HepG2 (cell line): ENCODE measurements around the gene BCAS1. TPM values are rescaled to one million over a fixed set of nuclear protein-coding genes. Genes with fewer than 3 reads are reported as not detected.
A peak's percentile ranks its signal among the peaks of the same experiment; 100 is the strongest.

Source experiments
- CCDC6 ChIP-seq: sonication (generic); formaldehyde crosslinking; IDR thresholded peaks from 2 replicates; pipeline ENCODE4 v1.8.1; 2022; ENCODE audit warnings: mild to moderate bottlenecking, missing genetic modification reagents, moderate library complexity
- CREB1 ChIP-seq, 2 experiments: fragments of 450-650 bp in 1 of 2; IDR thresholded peaks; 2 replicates each; pipeline ENCODE4 v1.6.1; 2016 to 2017; ENCODE audit warnings: control low read depth in 1 of 2, mild to moderate bottlenecking in 1 of 2, missing compliant biosample characterization in 1 of 2, missing genetic modification characterization in 1 of 2
- DRAP1 ChIP-seq: IDR thresholded peaks from 2 replicates; pipeline ENCODE4 v1.6.1; 2016; ENCODE audit warnings: missing genetic modification reagents, missing compliant biosample characterization
- EP300 ChIP-seq, 3 experiments: sonication (generic) in 1 of 3; formaldehyde crosslinking in 1 of 3; IDR thresholded peaks; 2 replicates each; pipeline versions ENCODE4 v1.5.1 to v1.6.1; 2011 to 2020; ENCODE audit warnings: low read depth in 2 of 3, low read length in 2 of 3, borderline replicate concordance in 1 of 3, improper control_type of control experiment in 1 of 3, mild to moderate bottlenecking in 1 of 3, missing genetic modification reagents in 1 of 3, moderate library complexity in 1 of 3
- GATAD2A ChIP-seq: IDR thresholded peaks from 2 replicates; pipeline ENCODE4 v1.6.1; 2016
- HIVEP1 ChIP-seq: sonication (generic); formaldehyde crosslinking; IDR thresholded peaks from 2 replicates; pipeline ENCODE4 v1.4.0; 2020; ENCODE audit warnings: mild to moderate bottlenecking, missing genetic modification reagents
- KDM5A ChIP-seq: fragments of 200-600 bp; sonication (generic); IDR thresholded peaks from 2 replicates; pipeline ENCODE4 v1.7.0; 2018; ENCODE audit warnings: antibody characterized with exemption, mild to moderate bottlenecking, low read length, borderline replicate concordance
- PHB2 ChIP-seq: fragments of 450-650 bp; IDR thresholded peaks from 2 replicates; pipeline ENCODE4 v1.6.1; 2018; ENCODE audit not compliant: partially characterized antibody
- PLSCR1 ChIP-seq: sonication (generic); formaldehyde crosslinking; IDR thresholded peaks from 2 replicates; pipeline ENCODE4 v1.5.0; 2020; ENCODE audit warnings: missing genetic modification reagents, mild to moderate bottlenecking, borderline replicate concordance
- RXRB ChIP-seq: IDR thresholded peaks from 2 replicates; pipeline ENCODE4 v1.6.1; 2016; ENCODE audit warnings: borderline replicate concordance, missing genetic modification reagents, missing compliant biosample characterization
- SMARCC2 ChIP-seq: fragments of 450-650 bp; IDR thresholded peaks from 2 replicates; pipeline ENCODE4 v1.6.1; 2017; ENCODE audit warnings: antibody characterized with exemption, mild to moderate bottlenecking
- SOX5 ChIP-seq: IDR thresholded peaks from 2 replicates; pipeline ENCODE4 v1.6.1; 2016; ENCODE audit warnings: borderline replicate concordance
- TEF ChIP-seq: sonication (generic); formaldehyde crosslinking; IDR thresholded peaks from 2 replicates; pipeline ENCODE4 v1.5.0; 2020; ENCODE audit warnings: missing genetic modification reagents
- THAP11 ChIP-seq: IDR thresholded peaks from 2 replicates; pipeline ENCODE4 v1.6.1; 2016; ENCODE audit warnings: missing biosample characterization, missing genetic modification reagents
- ZBTB21 ChIP-seq: sonication (generic); formaldehyde crosslinking; IDR thresholded peaks from 2 replicates; pipeline ENCODE4 v1.4.0; 2020; ENCODE audit warnings: missing genetic modification reagents
- ZBTB43 ChIP-seq: sonication (generic); formaldehyde crosslinking; conservative IDR thresholded peaks from 2 replicates; pipeline ENCODE4 v1.4.0; 2020; ENCODE audit warnings: missing genetic modification reagents
- ZGPAT ChIP-seq: IDR thresholded peaks from 2 replicates; pipeline ENCODE4 v1.6.1; 2016; ENCODE audit warnings: mild to moderate bottlenecking
- ZNF598 ChIP-seq: sonication (generic); formaldehyde crosslinking; IDR thresholded peaks from 2 replicates; pipeline ENCODE4 v1.5.1; 2020; ENCODE audit warnings: mild to moderate bottlenecking, missing genetic modification reagents, borderline replicate concordance
- ZNF800 ChIP-seq: sonication (generic); formaldehyde crosslinking; IDR thresholded peaks from 2 replicates; pipeline ENCODE4 v1.4.0; 2020; ENCODE audit warnings: missing genetic modification reagents
- polyA plus RNA-seq, 8 experiments: library from polyadenylated mRNA; depleted of rRNA in 3 of 8; stranded (reverse) in 7 of 8; unstranded in 1 of 8; fragments of >200 nt; fragmentation: Illumina TruSeq in 4 of 8; extraction: Trizol in 4 of 8; gene quantifications; 2 replicates each; pipeline versions ENCODE4 v1.2.1 to v1.2.3, GENCODE V29; 2011 to 2016; ENCODE audit warnings: low read depth in 4 of 8, missing spikeins in 1 of 8, mixed read lengths in 1 of 8; ENCODE audit not compliant: insufficient read depth in 1 of 8
- total RNA-seq, 5 experiments: library from RNA; depleted of rRNA; stranded (reverse); fragments of >200 nt; fragmentation: Illumina TruSeq; extraction: Trizol; gene quantifications; 2 replicates each; pipeline ENCODE4 v1.2.3, GENCODE V29; 2016; ENCODE audit warnings: low read depth in 1 of 5
- TF ChIP-seq, protein P1 (sequence below): sonication (generic); formaldehyde crosslinking; IDR thresholded peaks from 2 replicates; pipeline ENCODE4 v1.4.0; 2020; ENCODE audit warnings: mild to moderate bottlenecking, missing genetic modification reagents
- TF ChIP-seq, protein P2 (sequence below): IDR thresholded peaks from 2 replicates; pipeline ENCODE4 v1.6.1; 2016; ENCODE audit warnings: low read depth

The BCAS1 gene
- total and polyA plus RNA-seq, 2 of the 13 experiments (the other 11 are each of a cell fraction or from before 2014, with no cell fraction given) = 0.55 to 0.91 TPM

DNA sequence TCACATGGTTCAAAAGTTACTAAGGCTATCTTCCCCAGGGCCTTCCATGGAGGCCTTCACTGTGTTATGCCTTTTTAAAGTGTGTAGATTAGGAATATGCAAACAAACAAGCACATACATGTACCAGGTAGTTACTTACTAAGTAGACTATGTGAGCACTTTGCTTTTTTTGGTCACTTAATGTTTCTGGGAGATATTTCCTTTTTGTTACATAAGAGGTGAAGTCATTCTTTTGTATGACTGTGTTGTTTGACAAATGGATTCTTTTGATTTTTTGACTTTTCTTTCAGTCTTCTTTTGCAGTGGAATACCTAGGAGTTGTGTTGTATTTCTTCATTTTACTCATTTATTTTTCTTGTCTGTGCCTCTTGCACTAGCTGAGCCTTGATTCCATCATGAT is 39.6 kb upstream of the BCAS1 start (continued):
- no peak for TF ChIP-seq CCDC6
- peak; percentile 63; the same call in 1 of the 2 replicates for TF ChIP-seq GATAD2A
- TF ChIP-seq CREB1 (IDR thresholded peaks at IDR 0.05) = no peak
- TF ChIP-seq CREB1 (CRISPR knock-in tag; IDR thresholded peaks at IDR 0.05) = 0 out of 2 replicates have a peak, but pooled peaks have one; percentile 20
- no peak for TF ChIP-seq ZBTB21
- TF ChIP-seq KDM5A = no peak
- TF ChIP-seq THAP11 (CRISPR knock-in tag) = 0 out of 2 replicates have a peak, but pooled peaks have one; percentile 16
- TF ChIP-seq PHB2 = no peak
- peak; percentile 57 for TF ChIP-seq RXRB (CRISPR knock-in tag)
- no peak for TF ChIP-seq PLSCR1
- TF ChIP-seq, protein P1, sequence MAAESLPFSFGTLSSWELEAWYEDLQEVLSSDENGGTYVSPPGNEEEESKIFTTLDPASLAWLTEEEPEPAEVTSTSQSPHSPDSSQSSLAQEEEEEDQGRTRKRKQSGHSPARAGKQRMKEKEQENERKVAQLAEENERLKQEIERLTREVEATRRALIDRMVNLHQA = no peak
- TF ChIP-seq ZNF598 = no peak
- 0 out of 2 replicates have a peak, but pooled peaks have one; percentile 35 for TF ChIP-seq ZGPAT (CRISPR knock-in tag)
- TF ChIP-seq, protein P2, sequence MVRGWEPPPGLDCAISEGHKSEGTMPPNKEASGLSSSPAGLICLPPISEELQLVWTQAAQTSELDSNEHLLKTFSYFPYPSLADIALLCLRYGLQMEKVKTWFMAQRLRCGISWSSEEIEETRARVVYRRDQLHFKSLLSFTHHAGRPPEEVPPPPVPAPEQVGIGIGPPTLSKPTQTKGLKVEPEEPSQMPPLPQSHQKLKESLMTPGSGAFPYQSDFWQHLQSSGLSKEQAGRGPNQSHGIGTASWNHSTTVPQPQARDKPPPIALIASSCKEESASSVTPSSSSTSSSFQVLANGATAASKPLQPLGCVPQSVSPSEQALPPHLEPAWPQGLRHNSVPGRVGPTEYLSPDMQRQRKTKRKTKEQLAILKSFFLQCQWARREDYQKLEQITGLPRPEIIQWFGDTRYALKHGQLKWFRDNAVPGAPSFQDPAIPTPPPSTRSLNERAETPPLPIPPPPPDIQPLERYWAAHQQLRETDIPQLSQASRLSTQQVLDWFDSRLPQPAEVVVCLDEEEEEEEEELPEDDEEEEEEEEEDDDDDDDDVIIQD (CRISPR knock-in tag) = peak; percentile 62; the same call in 1 of the 2 replicates
- 0 out of 2 replicates have a peak, but pooled peaks have one; percentile 14 for TF ChIP-seq DRAP1
- TF ChIP-seq ZBTB43 (CRISPR knock-in tag) = no peak
- peak; percentile 77; the same call in 1 of the 2 replicates for TF ChIP-seq TEF (CRISPR knock-in tag)
- no peak for TF ChIP-seq HIVEP1 (CRISPR knock-in tag)
- TF ChIP-seq SMARCC2 = no peak
- peak; percentile 51; the same call in 1 of the 2 replicates for TF ChIP-seq SOX5 (CRISPR knock-in tag)
- TF ChIP-seq ZNF800 (CRISPR knock-in tag) = peak; percentile 43; the same call in 1 of the 2 replicates
- TF ChIP-seq EP300 (IDR thresholded peaks at IDR 0.05; ENCODE audit: low read depth in 2 of 2, low read length in 2 of 2) = peak in 1 of 2 experiments; percentile 55; a peak in 1 of 4 replicates
- TF ChIP-seq EP300 (CRISPR knock-in tag; IDR thresholded peaks at IDR 0.05; ENCODE audit: borderline replicate concordance) = no peak
